BLaER1 (cell line): Measurements from ENCODE around the gene AZI2.

ENCODE experiments used
- H3K27ac ChIP-seq: shearing (Covaris generic); formaldehyde crosslinking; 2 replicates; pipeline ENCODE4 v1.8.1; 2022
- H3K27me3 ChIP-seq: shearing (Covaris generic); formaldehyde crosslinking; 2 replicates; pipeline ENCODE4 v1.8.1; 2022
- H3K36me3 ChIP-seq: shearing (Covaris generic); formaldehyde crosslinking; 2 replicates; pipeline ENCODE4 v1.8.1; 2022
- H3K4me1 ChIP-seq: shearing (Covaris generic); formaldehyde crosslinking; 2 replicates; pipeline ENCODE4 v1.8.1; 2022
- H3K4me2 ChIP-seq: shearing (Covaris generic); formaldehyde crosslinking; 2 replicates; pipeline ENCODE4 v1.8.1; 2022
- H3K4me3 ChIP-seq: shearing (Covaris generic); formaldehyde crosslinking; 2 replicates; pipeline ENCODE4 v1.8.1; 2022
- H3K9ac ChIP-seq: shearing (Covaris generic); formaldehyde crosslinking; 2 replicates; pipeline ENCODE4 v1.8.1; 2022
- H3K9me3 ChIP-seq: shearing (Covaris generic); formaldehyde crosslinking; 2 replicates; pipeline ENCODE4 v1.8.1; 2022
- H4K20me1 ChIP-seq: shearing (Covaris generic); formaldehyde crosslinking; 2 replicates; pipeline ENCODE4 v1.8.1; 2022
- Cebpa-rat ChIP-seq: shearing (Covaris generic); IDR thresholded peaks from 2 replicates; pipeline ENCODE4 v1.8.1; 2022

Gene AZI2

GRCh38 chr3:28287046-28287445, 61.6 kb downstream of the AZI2 start:
- H3K9me3 ChIP-seq, result peaks cover 16% of the 10 kb centered on the region
- H3K4me2 ChIP-seq, result peak overlapping the region; percentile 16; the same call in 1 of the 2 replicates
- H3K27me3 ChIP-seq, result no peaks in the 10 kb centered on the region
- H3K27ac ChIP-seq, result no peak overlapping the region
- no peaks in the 10 kb centered on the region for H4K20me1 ChIP-seq
- H3K36me3 ChIP-seq, result peaks cover 20% of the 10 kb centered on the region
- H3K4me3 ChIP-seq, result no peak overlapping the region
- H3K4me1 ChIP-seq, result peaks cover 7% of the 10 kb centered on the region
- 0 out of 2 replicates have a peak overlapping the region, but pooled peaks have one; percentile 16 for H3K9ac ChIP-seq
- no peak for TF ChIP-seq Cebpa-rat

GRCh38 chr3:28286595-28286994, 62.0 kb downstream of the AZI2 start:
- peaks cover 20% of the 10 kb centered on the region for H3K36me3 ChIP-seq
- H3K27me3 ChIP-seq, result no peaks in the 10 kb centered on the region
- H3K4me2 ChIP-seq, result peak overlapping the region; percentile 16; the same call in 1 of the 2 replicates
- H4K20me1 ChIP-seq, result no peaks in the 10 kb centered on the region
- no peak overlapping the region for H3K9ac ChIP-seq
- H3K9me3 ChIP-seq, result peaks cover 15% of the 10 kb centered on the region
- peaks cover 7% of the 10 kb centered on the region for H3K4me1 ChIP-seq
- TF ChIP-seq Cebpa-rat, result no peak
- H3K4me3 ChIP-seq, result no peak overlapping the region
- no peak overlapping the region for H3K27ac ChIP-seq

- no peak overlapping the region for H3K4me2 ChIP-seq
- H3K4me1 ChIP-seq, result peaks cover 36% of the 10 kb centered on the region
- no peak overlapping the region for H3K27ac ChIP-seq
- TF ChIP-seq Cebpa-rat, result no peak
- no peak overlapping the region for H3K4me3 ChIP-seq
- H4K20me1 ChIP-seq, result no peaks in the 10 kb centered on the region
- H3K9ac ChIP-seq, result no peak overlapping the region
- H3K27me3 ChIP-seq, result no peaks in the 10 kb centered on the region
- H3K36me3 ChIP-seq, result peaks cover 17% of the 10 kb centered on the region
- H3K9me3 ChIP-seq, result peaks cover 8% of the 10 kb centered on the region
These were observed 67.8 kb downstream of the AZI2 start for GRCh38 chr3:28280781-28281180.

GRCh38 chr3:28279770-28280169, 68.9 kb downstream of the AZI2 start:
- Histone ChIP-seq H3K4me3 (no peak overlapping the region), H4K20me1 (no peaks in the 10 kb centered on the region), H3K9ac (no peak overlapping the region), H3K36me3 (peaks cover 27% of the 10 kb centered on the region), H3K9me3 (peaks cover 18% of the 10 kb centered on the region), H3K27me3 (no peaks in the 10 kb centered on the region), H3K4me2 (no peak overlapping the region), H3K27ac (no peak overlapping the region), H3K4me1 (peaks cover 40% of the 10 kb centered on the region)
- no peak for TF ChIP-seq Cebpa-rat

GRCh38 chr3:28278918-28279317, 69.7 kb downstream of the AZI2 start:
- H3K4me2 ChIP-seq, result no peak overlapping the region
- no peak overlapping the region for H3K9ac ChIP-seq
- peaks cover 35% of the 10 kb centered on the region for H3K36me3 ChIP-seq
- no peaks in the 10 kb centered on the region for H3K27me3 ChIP-seq
- H3K9me3 ChIP-seq, result peaks cover 27% of the 10 kb centered on the region
- H3K27ac ChIP-seq, result no peak overlapping the region; the same call in 1 of the 2 replicates
- H3K4me1 ChIP-seq, result peaks cover 40% of the 10 kb centered on the region
- no peak overlapping the region for H3K4me3 ChIP-seq
- no peak for TF ChIP-seq Cebpa-rat
- H4K20me1 ChIP-seq, result no peaks in the 10 kb centered on the region

GRCh38 chr3:28273837-28274236, 74.8 kb downstream of the AZI2 start:
- no peaks in the 10 kb centered on the region for H4K20me1 ChIP-seq

More at GRCh38 chr3:28273837-28274236, 74.8 kb downstream of the AZI2 start:
- Histone ChIP-seq H3K27me3 (no peaks in the 10 kb centered on the region), H3K9ac (no peak overlapping the region), H3K9me3 (peaks cover 73% of the 10 kb centered on the region), H3K4me1 (peaks cover 30% of the 10 kb centered on the region), H3K27ac (no peak overlapping the region), H3K4me2 (no peak overlapping the region), H3K36me3 (peaks cover 71% of the 10 kb centered on the region), H3K4me3 (no peak overlapping the region)
- no peak for TF ChIP-seq Cebpa-rat
